Measurements from ENCODE around the gene CD33.

CD33 gene

DNA sequence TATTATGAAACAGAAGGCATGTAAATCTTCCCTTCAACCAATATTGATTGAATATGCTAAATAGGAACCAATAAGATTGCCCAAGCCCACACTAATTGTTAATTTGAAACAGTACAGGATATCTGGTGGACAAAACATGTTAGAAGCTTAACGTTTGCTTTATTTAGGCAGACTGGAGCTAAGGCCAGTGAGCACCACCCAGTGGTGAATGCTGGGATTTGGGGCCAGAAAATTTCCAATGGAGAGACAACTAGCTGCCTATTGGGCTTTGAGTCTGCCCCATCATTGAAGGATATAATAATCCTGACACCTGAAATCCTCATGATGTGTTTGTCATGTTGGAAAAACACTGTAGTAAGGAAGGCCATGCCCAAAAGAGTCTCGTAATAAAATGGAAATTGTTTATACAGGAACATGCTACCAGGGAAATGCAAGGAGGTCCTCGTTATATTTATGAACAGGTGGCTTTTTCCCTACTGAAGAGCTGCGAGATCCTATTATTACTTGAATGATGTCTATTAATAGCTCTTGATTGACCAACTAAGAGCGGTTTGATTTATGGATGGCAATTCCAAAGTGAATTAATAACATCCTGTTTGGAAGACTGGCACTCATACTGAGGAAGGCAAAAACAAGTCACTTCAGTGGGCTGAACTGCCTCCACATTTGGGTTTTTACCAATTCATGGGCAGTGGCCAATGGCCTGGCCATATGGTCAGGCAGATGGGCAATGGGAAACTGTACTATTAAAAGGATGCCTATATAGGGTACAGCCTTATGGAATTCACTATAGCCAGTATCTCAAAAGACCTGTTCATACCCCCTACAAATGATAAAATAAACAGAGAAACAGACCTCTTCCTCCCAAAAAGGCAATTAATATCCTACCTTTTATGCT lies 34.7 kb downstream of the CD33 start:
- peak; percentile 64 for DNase-seq

DNA sequence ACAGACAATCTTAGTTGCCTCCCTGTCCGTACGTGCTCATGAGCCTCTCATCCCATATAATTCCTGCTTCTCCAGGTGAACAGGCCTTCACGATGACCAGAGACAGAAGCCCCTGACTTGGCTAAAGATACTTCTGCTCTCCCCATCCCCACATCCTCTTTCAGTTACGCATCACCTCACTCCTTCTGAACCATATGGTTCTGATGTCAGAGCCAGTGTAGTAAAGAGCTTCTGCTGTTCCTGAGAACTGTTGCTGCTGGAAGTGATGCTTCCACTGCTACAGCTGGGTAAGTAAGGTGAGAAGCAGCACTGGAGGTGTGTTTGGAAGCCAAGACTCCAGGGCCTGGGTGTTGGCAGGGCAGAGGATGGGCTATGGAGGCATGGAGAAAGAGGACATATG lies 38.9 kb downstream of the CD33 start:
- no peak for DNase-seq

GRCh38 chr19:51271067-51271466 lies 46.2 kb downstream of the CD33 start:
- DNase-seq: peak; percentile 18

GRCh38 chr19:51272183-51272810 lies 47.4 kb downstream of the CD33 start:
- DNase-seq: peak; percentile 62

DNA sequence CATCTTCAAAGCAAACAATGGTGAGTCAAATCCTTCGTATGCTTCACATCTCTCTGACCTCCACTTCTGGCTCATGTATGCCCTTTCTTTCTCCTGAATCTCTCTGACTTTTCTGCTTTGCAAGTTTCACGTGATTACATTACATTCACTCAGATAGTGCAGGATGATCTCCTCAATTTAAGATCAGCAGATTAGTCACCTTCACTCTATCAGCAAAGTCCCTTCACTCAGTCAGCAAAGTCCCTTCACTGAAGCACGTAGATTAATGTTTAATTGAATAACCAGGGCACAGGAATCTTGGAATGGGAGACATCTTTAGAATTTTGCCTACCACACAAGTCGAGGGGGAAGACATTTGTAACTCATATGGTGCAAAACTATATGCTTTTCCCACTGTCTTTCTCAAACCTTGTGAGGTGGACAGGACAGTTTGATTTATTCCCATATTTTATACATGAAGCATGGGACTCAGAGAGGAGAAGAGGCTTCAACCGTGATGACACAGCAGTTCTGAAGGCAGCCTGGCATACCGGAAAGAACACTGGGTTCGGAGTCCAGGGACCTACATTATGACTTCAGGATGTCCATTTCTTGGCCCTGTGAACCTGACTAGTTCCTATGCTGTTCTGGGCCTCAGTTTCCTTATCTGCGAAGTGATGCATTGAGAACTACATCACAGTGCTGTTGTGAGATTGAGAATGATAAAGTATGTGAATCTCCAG lies 49.3 kb downstream of the CD33 start:
- no peak for DNase-seq

- no peak for DNase-seq
These were observed 52.2 kb downstream of the CD33 start for GRCh38 chr19:51277112-51277511.

DNA sequence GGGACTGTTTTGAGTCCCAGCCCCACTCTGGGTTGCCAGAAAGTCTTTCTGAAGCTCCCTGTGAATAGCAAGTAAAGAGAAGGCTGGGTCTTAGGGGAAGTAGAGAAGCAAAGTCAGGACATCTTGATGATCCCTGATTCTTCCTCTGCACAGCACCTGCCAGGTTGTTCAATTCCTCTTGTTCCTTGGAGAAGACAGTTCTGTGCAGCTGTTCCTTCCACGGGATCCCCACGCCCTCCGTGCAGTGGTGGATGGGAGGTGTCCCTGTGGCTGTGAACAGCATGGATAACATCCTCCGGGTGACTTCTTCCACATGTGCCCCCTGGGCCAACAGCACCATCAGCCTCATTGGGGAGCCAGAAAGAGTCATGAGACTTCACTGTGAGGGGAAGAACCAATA lies 57.5 kb downstream of the CD33 start:
- no peak for DNase-seq

- no peak for DNase-seq
These were observed 60.8 kb downstream of the CD33 start for GRCh38 chr19:51285682-51286081.
